H1 (cell line): Measurements from ENCODE around the gene LNX2. TPM values are rescaled to one million over a fixed set of nuclear protein-coding genes. Genes with fewer than 3 reads are reported as not detected.

Experiments used
- CTCF ChIA-PET: fragments of 300-600 bp; sonication (Branson Sonifier 250); formaldehyde crosslinking; loops from one replicate; lab custom pipeline; 2021; ENCODE audit not compliant: partially characterized antibody; lab: Charles Lee
- POLR2A ChIA-PET: fragments of 300-600 bp; sonication (Branson Sonifier 250); formaldehyde crosslinking; loops from one replicate; lab custom pipeline; 2021; ENCODE audit warnings: inconsistent platforms; ENCODE audit not compliant: partially characterized antibody; lab: Charles Lee
- DNase-seq, 2 experiments: peaks; one replicate each; pipeline versions ENCODE4 v3.0.0 to v3.0.0-alpha.2; 2010 to 2022; ENCODE audit warnings: low spot score in 2 of 2, low read depth in 1 of 2, mixed read lengths in 1 of 2
- FAIRE-seq: peaks from 2 replicates; lab custom pipeline; 2011; peaks lifted over from hg19 to GRCh38; lab: Jason Lieb, UNC
- H2AFZ ChIP-seq: 2 replicates; pipeline ENCODE4 v1.8.1; 2012; ENCODE audit warnings: low read length, inconsistent platforms
- H2AK5ac ChIP-seq: 2 replicates; pipeline ENCODE4 v1.6.1; 2013; ENCODE audit warnings: low read depth, low read length
- H2BK120ac ChIP-seq: replicated peaks from 2 replicates; pipeline ENCODE3; 2013; ENCODE audit warnings: low read depth, low read length, inconsistent platforms
- H2BK12ac ChIP-seq: 2 replicates; pipeline ENCODE4 v1.6.1; 2013; ENCODE audit warnings: low read depth, low read length
- H2BK15ac ChIP-seq: 2 replicates; pipeline ENCODE4 v1.6.1; 2013; ENCODE audit warnings: low read length
- H2BK20ac ChIP-seq: 2 replicates; pipeline ENCODE4 v1.6.1; 2013; ENCODE audit warnings: low read length
- H2BK5ac ChIP-seq: 2 replicates; pipeline ENCODE4 v1.6.1; 2013; ENCODE audit warnings: low read depth, low read length
- H3K14ac ChIP-seq: 2 replicates; pipeline ENCODE4 v1.6.1; 2013; ENCODE audit warnings: inconsistent platforms; ENCODE audit not compliant: insufficient read length
- H3K18ac ChIP-seq: 2 replicates; pipeline ENCODE4 v1.6.1; 2013; ENCODE audit warnings: low read length; ENCODE audit errors: extremely low read depth
- H3K23ac ChIP-seq: 2 replicates; pipeline ENCODE4 v1.6.1; 2013; ENCODE audit warnings: inconsistent platforms; ENCODE audit not compliant: insufficient read length
- H3K23me2 ChIP-seq: 2 replicates; pipeline ENCODE4 v1.6.1; 2013; ENCODE audit warnings: low read depth, low read length
- H3K27ac ChIP-seq: 2 replicates; pipeline ENCODE4 v1.6.1; 2011; ENCODE audit warnings: low read depth, low read length, inconsistent platforms
- H3K27me3 ChIP-seq, 4 experiments: replicated peaks in 1 of 4; 1 replicate in 1 of 4; 2 replicates in 3 of 4; pipeline versions ENCODE4 v1.6.1 to v1.8.1; 2011 to 2013; ENCODE audit warnings: low read length in 3 of 4, mild to moderate bottlenecking in 3 of 4, inconsistent platforms in 2 of 4, mixed read lengths in 2 of 4, moderate library complexity in 1 of 4; ENCODE audit not compliant: control insufficient read depth in 3 of 4, insufficient read depth in 3 of 4; ENCODE audit errors: extremely low read depth in 1 of 4
- H3K36me3 ChIP-seq, 4 experiments: 2 replicates each; pipeline versions ENCODE4 v1.6.1 to v1.8.1; 2011 to 2013; ENCODE audit warnings: mild to moderate bottlenecking in 4 of 4, low read length in 3 of 4, moderate library complexity in 2 of 4, control low read depth in 1 of 4, inconsistent platforms in 1 of 4; ENCODE audit not compliant: insufficient read depth in 4 of 4, control insufficient read depth in 2 of 4
- H3K4ac ChIP-seq: replicated peaks from 2 replicates; pipeline ENCODE3; 2013; ENCODE audit warnings: low read length, low read depth, mixed read lengths, inconsistent platforms; ENCODE audit not compliant: insufficient read length
- H3K4me1 ChIP-seq, 4 experiments: replicated peaks in 1 of 4; 1 replicate in 1 of 4; 2 replicates in 3 of 4; pipeline versions ENCODE4 v1.6.1 to v1.8.1; 2011 to 2013; ENCODE audit warnings: low read length in 3 of 4, inconsistent platforms in 2 of 4, mixed read lengths in 1 of 4; ENCODE audit not compliant: insufficient read depth in 4 of 4, control insufficient read depth in 3 of 4
- H3K4me2 ChIP-seq, 2 experiments: 2 replicates each; pipeline versions ENCODE4 v1.6.1 to v1.8.1; 2011 to 2013; ENCODE audit warnings: low read depth in 2 of 2, low read length in 2 of 2, control low read depth in 1 of 2, inconsistent platforms in 1 of 2, mild to moderate bottlenecking in 1 of 2; ENCODE audit not compliant: insufficient read depth in 1 of 2
- H3K4me3 ChIP-seq, 4 experiments: fragments of 200-600, 300-600 bp in 1 of 4; sonication (generic), shearing (Covaris generic), sonication (Bioruptor Twin) in 1 of 4; 2 replicates each; pipeline versions ENCODE4 v1.5.1 to v1.8.1; 2011 to 2016; ENCODE audit warnings: low read length in 4 of 4, low read depth in 3 of 4, control low read depth in 2 of 4, inconsistent platforms in 2 of 4, mild to moderate bottlenecking in 2 of 4, mixed read lengths in 1 of 4, moderate library complexity in 1 of 4; ENCODE audit not compliant: insufficient read depth in 2 of 4; ENCODE audit errors: extremely low read depth in 1 of 4
- H3K56ac ChIP-seq: replicated peaks from 2 replicates; pipeline ENCODE3; 2013; ENCODE audit warnings: low read depth, mild to moderate bottlenecking, mixed read lengths, low read length, inconsistent platforms; ENCODE audit not compliant: insufficient read length
- H3K79me1 ChIP-seq: 2 replicates; pipeline ENCODE4 v1.6.1; 2013; ENCODE audit warnings: low read depth, low read length, control low read depth
- H3K79me2 ChIP-seq, 2 experiments: 2 replicates each; pipeline versions ENCODE4 v1.6.1 to v1.8.1; 2012 to 2013; ENCODE audit warnings: low read length in 2 of 2, mild to moderate bottlenecking in 2 of 2, inconsistent platforms in 1 of 2; ENCODE audit not compliant: insufficient read depth in 2 of 2, control insufficient read depth in 1 of 2
- H3K9ac ChIP-seq, 4 experiments: replicated peaks in 1 of 4; 1 replicate in 1 of 4; 2 replicates in 3 of 4; pipeline versions ENCODE4 v1.6.1 to v1.8.1; 2011 to 2013; ENCODE audit warnings: low read depth in 3 of 4, low read length in 3 of 4, control low read depth in 2 of 4, mild to moderate bottlenecking in 2 of 4, moderate library complexity in 2 of 4, inconsistent platforms in 1 of 4; ENCODE audit errors: extremely low read depth in 1 of 4
- H3K9me3 ChIP-seq, 2 experiments: 2 replicates each; pipeline versions ENCODE4 v1.6.1 to v1.8.1; 2012 to 2013; ENCODE audit warnings: mild to moderate bottlenecking in 2 of 2, moderate library complexity in 2 of 2, control low read depth in 1 of 2, inconsistent platforms in 1 of 2, low read depth in 1 of 2, low read length in 1 of 2, mixed read lengths in 1 of 2; ENCODE audit not compliant: insufficient read depth in 2 of 2
- H4K20me1 ChIP-seq, 2 experiments: replicated peaks in 1 of 2; 2 replicates each; pipeline versions ENCODE3 to v1.8.1; 2011 to 2013; ENCODE audit warnings: inconsistent platforms in 2 of 2, low read length in 2 of 2, mild to moderate bottlenecking in 1 of 2; ENCODE audit not compliant: insufficient read depth in 2 of 2, control insufficient read depth in 1 of 2
- H4K5ac ChIP-seq: 2 replicates; pipeline ENCODE4 v1.6.1; 2013; ENCODE audit warnings: low read length, low read depth, mixed read lengths, inconsistent platforms; ENCODE audit not compliant: insufficient read length
- H4K8ac ChIP-seq: 2 replicates; pipeline ENCODE4 v1.8.0; 2013; ENCODE audit warnings: mild to moderate bottlenecking, moderate library complexity, low read length, inconsistent platforms; ENCODE audit not compliant: insufficient read depth; ENCODE audit errors: extremely low read depth
- H4K91ac ChIP-seq: replicated peaks from 2 replicates; pipeline ENCODE3; 2013; ENCODE audit warnings: low read length, mixed read lengths, inconsistent platforms; ENCODE audit not compliant: insufficient read length
- CBX8 ChIP-seq: fragments of 300-800, 300-1000 bp; sonication (generic); IDR thresholded peaks from 2 replicates; pipeline ENCODE4 v1.7.1; 2016; ENCODE audit warnings: low read depth, low read length, borderline replicate concordance
- KDM1A ChIP-seq: fragments of 200-600, 300-600 bp; sonication (generic); IDR thresholded peaks from 2 replicates; pipeline ENCODE4 v1.7.1; 2016; ENCODE audit warnings: mild to moderate bottlenecking, low read length, borderline replicate concordance
- MAX ChIP-seq: IDR thresholded peaks from 2 replicates; pipeline ENCODE4 v1.6.1; 2012; ENCODE audit warnings: inconsistent platforms
- SIX5 ChIP-seq: IDR thresholded peaks from 2 replicates; pipeline ENCODE4 v1.6.1; 2011; ENCODE audit warnings: mild to moderate bottlenecking, low read depth, low read length
- TEAD4 ChIP-seq: IDR thresholded peaks from 2 replicates; pipeline ENCODE4 v1.6.1; 2012; ENCODE audit warnings: low read depth, low read length, inconsistent platforms, mixed read lengths
- USF2 ChIP-seq: IDR thresholded peaks from 2 replicates; pipeline ENCODE4 v1.6.1; 2011; ENCODE audit warnings: low read length, improper control_type of control experiment
- YY1 ChIP-seq: IDR thresholded peaks from 2 replicates; pipeline ENCODE4 v1.6.1; 2011; ENCODE audit warnings: low read depth, mild to moderate bottlenecking, low read length
- WGBS, 2 experiments: shearing (Covaris generic) in 1 of 2; methylation state at CpG; one replicate each; pipeline versions ENCODE4 v1.1.6 to v1.1.7; 2013 to 2015; ENCODE audit warnings: low lambda C conversion rate in 2 of 2, mixed read lengths in 2 of 2, inconsistent platforms in 1 of 2, low coverage in 1 of 2, missing lambda C conversion rate in 1 of 2; ENCODE audit not compliant: insufficient replicate concordance in 2 of 2, insufficient coverage in 1 of 2, insufficient read length in 1 of 2; ENCODE audit errors: extremely low coverage in 1 of 2, missing lambda C conversion rate in 1 of 2; 5-methylcytosine and 5-hydroxymethylcytosine counted together
- polyA plus RNA-seq, 7 experiments: library from polyadenylated mRNA; depleted of rRNA in 3 of 7; stranded (reverse) in 5 of 7; unstranded in 2 of 7; fragments of >200 nt in 5 of 7; fragments of 200-250 nt in 2 of 7; gene quantifications; 1 replicate in 5 of 7; 2 replicates in 1 of 7; 4 replicates in 1 of 7; pipeline versions ENCODE4 v1.2.1 to v1.2.3, GENCODE V29; 2011 to 2013; ENCODE audit warnings: missing spikeins in 2 of 7, mixed read lengths in 2 of 7
- total RNA-seq: library from RNA; stranded (reverse); fragmentation: NEBNext Ultra II Directional; extraction: Animal tissue kit (Norgen Biotek cat#: 25700); gene quantifications from 2 replicates; pipeline ENCODE4 v1.2.1, GENCODE V29; 2021

Gene LNX2
- total and polyA plus RNA-seq, 2 of the 8 experiments (the other 6 are each of a cell fraction or from before 2014, with no cell fraction given), result 6.4 to 13.9 TPM

GRCh38 chr13:27663947-27664346 lies 43.6 kb upstream of the LNX2 start:
- DNase-seq (no peak), FAIRE-seq (no peak)
- Histone ChIP-seq H3K23ac (no peak overlapping the region), H2AK5ac (no peak overlapping the region), H4K91ac (no peak overlapping the region), H3K23me2 (no peaks in the 10 kb centered on the region), H2BK20ac (no peak overlapping the region), H2BK15ac (no peak overlapping the region), H3K79me2 (no peaks in the 10 kb centered on the region; a peak in 1 of 4 replicates), H3K56ac (no peak overlapping the region), H3K4ac (no peak overlapping the region), H2BK12ac (no peak overlapping the region), H3K36me3 (peaks cover 0 to 4% (median 2%) of the 10 kb centered on the region in 4 experiments; a peak in 3 of 8 replicates), H3K27me3 (no peaks in the 10 kb centered on the region), H3K9me3 (no peaks in the 10 kb centered on the region), H3K9ac (no peak overlapping the region), H4K8ac (no peak overlapping the region), H2BK5ac (no peak overlapping the region), H2BK120ac (no peak overlapping the region), H4K5ac (no peak overlapping the region), H3K14ac (no peak overlapping the region), H3K4me1 (peaks cover 0 to 3% (median 0%) of the 10 kb centered on the region in 4 experiments; a peak in 3 of 7 replicates), H3K4me3 (no peak overlapping the region), H3K27ac (no peak overlapping the region), H3K4me2 (no peak overlapping the region), H3K18ac (no peak overlapping the region), H3K79me1 (no peaks in the 10 kb centered on the region; the same call in 1 of the 2 replicates), H4K20me1 (peaks cover 1 to 3% of the 10 kb centered on the region in 2 experiments), H2AFZ (no peak overlapping the region)
- POLR2A ChIA-PET, result interaction anchor here (0.9 kb wide), 1 partner anchor 9 kb away, joined by 3 read pairs; no protein-coding TSS in a partner anchor
- 78% methylated on average over 8 of the region's 8 CpGs; no CpG with 5 or more reads in 1 of the 2 experiments for WGBS, 2 experiments
- TF ChIP-seq KDM1A (no peak), YY1 (no peak), TEAD4 (peak; percentile 71), MAX (peak; percentile 25; the same call in 1 of the 2 replicates), USF2 (0 out of 2 replicates have a peak, but pooled peaks have one; percentile 59), SIX5 (no peak), CBX8 (no peak)
- CTCF ChIA-PET, result interaction anchor here (0.7 to 11.6 kb wide), 9 partner anchors 10 to 290 kb away, joined by 3 to 112 read pairs (median 4); no protein-coding TSS in a partner anchor
